Stimulated activated CD8-positive, alpha-beta memory T cell treated with anti-CD3 and anti-CD28 coated beads, Interleukin-15, amount 100 ng/mL, for 1 hour (primary cell): Measurements from ENCODE around the gene TYW3.

Source experiments
- DNase-seq: peaks from one replicate; pipeline ENCODE4 v3.0.0-alpha.2; 2020; ENCODE audit warnings: low read depth

The TYW3 gene

DNA sequence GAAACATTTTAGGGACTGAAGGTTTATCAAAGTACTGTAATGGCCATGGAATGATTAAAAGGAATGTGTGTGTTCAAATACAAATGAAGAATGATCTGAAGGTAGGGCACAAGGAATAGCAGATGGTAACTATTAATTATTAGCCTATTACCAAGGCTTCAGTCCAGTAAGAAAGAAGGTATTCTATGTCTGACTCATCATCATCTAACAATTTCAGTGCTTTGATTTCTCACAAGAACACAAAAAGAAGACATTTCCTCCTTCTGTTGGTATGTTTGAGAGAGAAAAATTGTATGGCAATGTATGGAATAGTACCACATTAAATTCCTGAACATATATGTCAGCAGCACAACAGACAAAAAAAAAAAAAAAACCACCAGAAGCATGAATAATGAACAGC is 57.5 kb downstream of the TYW3 start:
- no peak for DNase-seq

DNA sequence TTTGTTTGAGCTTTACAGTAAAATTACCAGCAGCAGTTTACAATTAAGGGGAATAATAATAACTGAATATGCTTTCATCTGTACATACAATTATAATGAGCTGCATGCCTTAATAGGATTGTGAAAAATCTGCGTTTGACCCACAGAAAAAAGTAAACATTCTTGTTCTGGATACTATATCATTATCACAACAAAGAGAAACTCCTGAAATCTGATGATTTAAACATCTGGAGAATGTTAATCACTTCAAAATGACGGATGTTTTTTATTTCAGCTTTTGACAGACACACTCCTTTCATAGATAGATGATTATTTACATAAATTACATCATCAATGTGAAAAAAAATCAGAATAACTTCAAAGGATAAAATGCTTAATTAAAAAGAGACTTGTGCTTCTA is 58.5 kb downstream of the TYW3 start:
- no peak for DNase-seq

DNA sequence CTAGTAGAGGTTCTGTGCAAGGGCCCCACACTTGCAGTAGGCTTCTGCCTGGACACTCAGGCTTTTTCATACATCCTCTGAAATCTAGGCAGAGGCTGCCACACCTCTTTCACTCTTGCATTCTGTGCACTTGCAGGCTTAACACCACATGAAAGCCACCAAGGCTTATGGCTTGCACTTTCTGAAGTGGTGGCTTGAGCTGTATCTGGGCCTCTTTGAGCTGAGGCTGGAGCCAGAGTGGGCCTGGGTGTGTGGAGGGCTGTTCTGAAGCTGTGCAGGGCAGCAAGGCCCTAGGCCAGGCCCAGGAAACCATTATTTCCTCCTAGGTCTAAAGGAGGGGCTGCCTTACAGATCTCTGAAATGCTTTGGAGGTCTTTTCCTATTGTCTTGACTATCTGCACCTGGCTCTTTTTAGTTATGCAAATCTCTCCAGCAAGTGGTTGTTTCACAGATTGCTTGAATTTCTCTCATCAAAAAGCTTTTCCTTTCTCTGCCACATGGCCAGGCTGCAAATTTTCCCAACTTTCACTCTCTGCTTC is 66.2 kb downstream of the TYW3 start:
- DNase-seq, result no peak

DNA sequence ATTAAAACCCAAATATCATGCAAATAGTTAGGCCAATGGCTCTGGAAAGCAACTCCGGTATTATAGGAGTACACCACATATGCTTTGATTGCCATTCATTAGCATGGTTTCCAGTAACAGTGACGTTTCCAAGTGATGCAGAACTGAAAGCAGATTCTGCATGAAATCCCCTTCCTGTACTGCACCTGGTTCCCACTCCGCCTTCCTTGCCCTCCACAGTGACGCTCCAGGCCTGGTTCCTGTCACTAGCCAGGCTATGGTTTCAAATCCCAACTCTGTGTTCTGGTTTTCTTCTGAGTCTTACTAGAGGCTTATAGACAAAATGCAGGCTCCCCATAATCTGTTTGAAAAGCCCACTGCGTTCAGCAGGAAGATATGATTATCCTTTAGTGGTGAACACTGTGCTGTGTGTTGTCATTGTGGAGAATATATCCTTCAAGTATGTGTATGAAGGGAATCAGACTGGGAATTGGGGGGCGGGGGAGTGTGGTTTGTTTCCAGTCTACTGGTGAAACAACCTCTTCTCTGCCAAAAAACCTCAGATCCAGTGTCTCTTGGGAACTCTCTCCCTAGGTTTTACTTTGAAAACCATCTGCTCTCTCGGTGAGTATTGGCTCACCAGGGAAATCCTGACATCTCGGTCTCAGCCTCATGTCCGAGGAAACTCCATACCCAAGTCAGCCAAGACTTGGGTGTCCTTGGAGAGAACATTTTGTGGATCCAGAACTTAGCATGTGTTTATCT is 78.7 kb downstream of the TYW3 start:
- DNase-seq, result no peak

DNA sequence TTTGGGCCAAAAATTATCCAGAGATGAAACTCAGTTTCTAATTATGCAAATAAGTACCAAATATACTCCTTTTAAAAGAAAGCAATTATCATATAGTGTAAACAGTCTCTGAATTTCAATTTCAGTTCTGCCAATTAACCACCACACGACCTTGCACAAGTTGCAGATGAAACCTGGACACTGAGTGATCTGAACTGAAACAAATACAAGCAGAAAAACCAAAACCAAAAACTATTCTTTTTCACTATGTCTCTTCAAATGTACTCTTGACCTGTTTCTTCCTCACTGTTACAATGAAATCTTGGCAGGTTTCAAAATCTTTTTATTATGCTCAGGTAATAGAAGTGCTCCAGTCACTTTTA is 79.2 kb downstream of the TYW3 start:
- DNase-seq, result no peak
